ENCODE data around the gene NOP58.

DNA sequence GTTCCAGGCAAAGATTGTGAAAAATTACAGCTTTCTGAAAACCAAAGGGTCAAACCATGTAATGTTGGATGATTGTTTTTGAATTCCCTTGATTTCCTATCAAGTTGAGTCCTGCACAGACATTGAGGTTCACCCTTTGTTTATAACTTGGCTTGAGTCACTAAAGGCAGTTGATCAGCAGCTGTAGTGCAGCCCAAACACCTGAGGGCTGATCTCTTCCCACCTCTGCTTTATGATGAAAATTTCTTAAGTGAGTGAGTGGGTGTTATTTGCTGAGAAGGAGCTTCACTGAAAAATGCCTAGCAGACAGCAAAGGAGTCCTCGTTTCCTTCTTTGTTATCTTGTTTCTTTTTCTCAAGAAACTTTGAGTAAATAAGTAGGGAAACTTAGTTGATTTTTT is 78.6 kb downstream of the NOP58 start:
- no peak for TF ChIP-seq RAD21 (conservative IDR thresholded peaks at IDR 0.05 in 1 of 2, IDR thresholded peaks at IDR 0.05 in 1 of 2)
- TF ChIP-seq POLR2AphosphoS2 (conservative IDR thresholded peaks at IDR 0.05; ENCODE audit: low read length), result no peak
- TF ChIP-seq BHLHE40 (IDR thresholded peaks at IDR 0.05; ENCODE audit: low read depth, low read length), result no peak
- no peak for TF ChIP-seq MYC (IDR thresholded peaks at IDR 0.05; ENCODE audit: borderline replicate concordance, low read length)
- TF ChIP-seq, protein P1, sequence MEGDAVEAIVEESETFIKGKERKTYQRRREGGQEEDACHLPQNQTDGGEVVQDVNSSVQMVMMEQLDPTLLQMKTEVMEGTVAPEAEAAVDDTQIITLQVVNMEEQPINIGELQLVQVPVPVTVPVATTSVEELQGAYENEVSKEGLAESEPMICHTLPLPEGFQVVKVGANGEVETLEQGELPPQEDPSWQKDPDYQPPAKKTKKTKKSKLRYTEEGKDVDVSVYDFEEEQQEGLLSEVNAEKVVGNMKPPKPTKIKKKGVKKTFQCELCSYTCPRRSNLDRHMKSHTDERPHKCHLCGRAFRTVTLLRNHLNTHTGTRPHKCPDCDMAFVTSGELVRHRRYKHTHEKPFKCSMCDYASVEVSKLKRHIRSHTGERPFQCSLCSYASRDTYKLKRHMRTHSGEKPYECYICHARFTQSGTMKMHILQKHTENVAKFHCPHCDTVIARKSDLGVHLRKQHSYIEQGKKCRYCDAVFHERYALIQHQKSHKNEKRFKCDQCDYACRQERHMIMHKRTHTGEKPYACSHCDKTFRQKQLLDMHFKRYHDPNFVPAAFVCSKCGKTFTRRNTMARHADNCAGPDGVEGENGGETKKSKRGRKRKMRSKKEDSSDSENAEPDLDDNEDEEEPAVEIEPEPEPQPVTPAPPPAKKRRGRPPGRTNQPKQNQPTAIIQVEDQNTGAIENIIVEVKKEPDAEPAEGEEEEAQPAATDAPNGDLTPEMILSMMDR (IDR thresholded peaks at IDR 0.05), result no peak
- no peak for TF ChIP-seq EP300 (IDR thresholded peaks at IDR 0.05)
- no peak for TF ChIP-seq CHD2 (IDR thresholded peaks at IDR 0.05; ENCODE audit: low read length, partially characterized antibody)
- no peak for TF ChIP-seq HEYL (CRISPR knock-in tag; IDR thresholded peaks at IDR 0.05)
- TF ChIP-seq, protein P2, sequence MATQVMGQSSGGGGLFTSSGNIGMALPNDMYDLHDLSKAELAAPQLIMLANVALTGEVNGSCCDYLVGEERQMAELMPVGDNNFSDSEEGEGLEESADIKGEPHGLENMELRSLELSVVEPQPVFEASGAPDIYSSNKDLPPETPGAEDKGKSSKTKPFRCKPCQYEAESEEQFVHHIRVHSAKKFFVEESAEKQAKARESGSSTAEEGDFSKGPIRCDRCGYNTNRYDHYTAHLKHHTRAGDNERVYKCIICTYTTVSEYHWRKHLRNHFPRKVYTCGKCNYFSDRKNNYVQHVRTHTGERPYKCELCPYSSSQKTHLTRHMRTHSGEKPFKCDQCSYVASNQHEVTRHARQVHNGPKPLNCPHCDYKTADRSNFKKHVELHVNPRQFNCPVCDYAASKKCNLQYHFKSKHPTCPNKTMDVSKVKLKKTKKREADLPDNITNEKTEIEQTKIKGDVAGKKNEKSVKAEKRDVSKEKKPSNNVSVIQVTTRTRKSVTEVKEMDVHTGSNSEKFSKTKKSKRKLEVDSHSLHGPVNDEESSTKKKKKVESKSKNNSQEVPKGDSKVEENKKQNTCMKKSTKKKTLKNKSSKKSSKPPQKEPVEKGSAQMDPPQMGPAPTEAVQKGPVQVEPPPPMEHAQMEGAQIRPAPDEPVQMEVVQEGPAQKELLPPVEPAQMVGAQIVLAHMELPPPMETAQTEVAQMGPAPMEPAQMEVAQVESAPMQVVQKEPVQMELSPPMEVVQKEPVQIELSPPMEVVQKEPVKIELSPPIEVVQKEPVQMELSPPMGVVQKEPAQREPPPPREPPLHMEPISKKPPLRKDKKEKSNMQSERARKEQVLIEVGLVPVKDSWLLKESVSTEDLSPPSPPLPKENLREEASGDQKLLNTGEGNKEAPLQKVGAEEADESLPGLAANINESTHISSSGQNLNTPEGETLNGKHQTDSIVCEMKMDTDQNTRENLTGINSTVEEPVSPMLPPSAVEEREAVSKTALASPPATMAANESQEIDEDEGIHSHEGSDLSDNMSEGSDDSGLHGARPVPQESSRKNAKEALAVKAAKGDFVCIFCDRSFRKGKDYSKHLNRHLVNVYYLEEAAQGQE (IDR thresholded peaks at IDR 0.05), result no peak
- TF ChIP-seq JUN (IDR thresholded peaks at IDR 0.05), result no peak

Measured in A549 (cell line).